ENCODE measurements around the gene NRGN.

DNA sequence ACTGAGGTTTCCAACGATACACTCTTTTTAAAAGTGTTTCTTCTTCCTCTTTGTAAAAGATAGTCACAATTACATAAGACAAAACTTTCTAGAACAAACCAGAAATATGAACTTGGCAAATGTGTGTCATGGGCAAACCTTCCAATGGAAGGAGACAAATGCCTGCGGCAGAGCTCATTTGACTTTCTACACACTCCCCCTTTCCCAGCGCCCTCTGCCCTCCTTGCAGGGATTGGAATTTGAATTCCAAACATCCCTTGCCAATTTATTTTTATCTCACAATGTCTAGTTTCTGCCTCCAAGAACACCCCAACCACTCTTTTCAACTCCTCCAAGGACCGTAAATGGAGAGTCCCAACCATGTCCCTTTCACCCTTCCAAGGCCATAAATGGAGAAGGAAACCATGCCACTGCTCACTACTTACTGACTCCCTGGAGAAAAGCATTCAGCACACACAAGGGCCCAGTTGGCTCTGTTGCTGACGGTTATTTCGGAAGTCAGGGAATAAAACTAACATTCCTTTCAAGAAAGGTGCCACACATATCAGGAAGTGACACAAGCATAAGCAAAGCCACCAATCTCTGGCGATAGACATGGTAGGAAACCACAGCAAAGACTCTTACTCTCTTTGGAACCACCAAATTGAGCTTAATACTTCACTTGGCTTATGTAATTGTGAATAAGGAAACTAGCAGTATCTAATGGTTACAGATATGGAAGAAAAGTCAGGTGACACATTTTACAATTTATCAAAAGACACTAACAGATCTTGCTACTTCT, 37.3 kb downstream of the NRGN start:
- TF ChIP-seq, protein P1, sequence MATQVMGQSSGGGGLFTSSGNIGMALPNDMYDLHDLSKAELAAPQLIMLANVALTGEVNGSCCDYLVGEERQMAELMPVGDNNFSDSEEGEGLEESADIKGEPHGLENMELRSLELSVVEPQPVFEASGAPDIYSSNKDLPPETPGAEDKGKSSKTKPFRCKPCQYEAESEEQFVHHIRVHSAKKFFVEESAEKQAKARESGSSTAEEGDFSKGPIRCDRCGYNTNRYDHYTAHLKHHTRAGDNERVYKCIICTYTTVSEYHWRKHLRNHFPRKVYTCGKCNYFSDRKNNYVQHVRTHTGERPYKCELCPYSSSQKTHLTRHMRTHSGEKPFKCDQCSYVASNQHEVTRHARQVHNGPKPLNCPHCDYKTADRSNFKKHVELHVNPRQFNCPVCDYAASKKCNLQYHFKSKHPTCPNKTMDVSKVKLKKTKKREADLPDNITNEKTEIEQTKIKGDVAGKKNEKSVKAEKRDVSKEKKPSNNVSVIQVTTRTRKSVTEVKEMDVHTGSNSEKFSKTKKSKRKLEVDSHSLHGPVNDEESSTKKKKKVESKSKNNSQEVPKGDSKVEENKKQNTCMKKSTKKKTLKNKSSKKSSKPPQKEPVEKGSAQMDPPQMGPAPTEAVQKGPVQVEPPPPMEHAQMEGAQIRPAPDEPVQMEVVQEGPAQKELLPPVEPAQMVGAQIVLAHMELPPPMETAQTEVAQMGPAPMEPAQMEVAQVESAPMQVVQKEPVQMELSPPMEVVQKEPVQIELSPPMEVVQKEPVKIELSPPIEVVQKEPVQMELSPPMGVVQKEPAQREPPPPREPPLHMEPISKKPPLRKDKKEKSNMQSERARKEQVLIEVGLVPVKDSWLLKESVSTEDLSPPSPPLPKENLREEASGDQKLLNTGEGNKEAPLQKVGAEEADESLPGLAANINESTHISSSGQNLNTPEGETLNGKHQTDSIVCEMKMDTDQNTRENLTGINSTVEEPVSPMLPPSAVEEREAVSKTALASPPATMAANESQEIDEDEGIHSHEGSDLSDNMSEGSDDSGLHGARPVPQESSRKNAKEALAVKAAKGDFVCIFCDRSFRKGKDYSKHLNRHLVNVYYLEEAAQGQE (IDR thresholded peaks at IDR 0.05; ENCODE audit: low read depth, low read length): no peak
- TF ChIP-seq POLR2A (IDR thresholded peaks at IDR 0.05; ENCODE audit: low read depth, low read length): no peak
- no peak for TF ChIP-seq CHD1 (IDR thresholded peaks at IDR 0.05; ENCODE audit: low read depth, low read length)
- TF ChIP-seq, protein P2, sequence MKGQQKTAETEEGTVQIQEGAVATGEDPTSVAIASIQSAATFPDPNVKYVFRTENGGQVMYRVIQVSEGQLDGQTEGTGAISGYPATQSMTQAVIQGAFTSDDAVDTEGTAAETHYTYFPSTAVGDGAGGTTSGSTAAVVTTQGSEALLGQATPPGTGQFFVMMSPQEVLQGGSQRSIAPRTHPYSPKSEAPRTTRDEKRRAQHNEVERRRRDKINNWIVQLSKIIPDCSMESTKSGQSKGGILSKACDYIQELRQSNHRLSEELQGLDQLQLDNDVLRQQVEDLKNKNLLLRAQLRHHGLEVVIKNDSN (IDR thresholded peaks at IDR 0.05; ENCODE audit: borderline replicate concordance, extremely low read length, insufficient read depth, low read depth, low read length): no peak
- TF ChIP-seq RAD21 (IDR thresholded peaks at IDR 0.05; ENCODE audit: insufficient read depth, low read depth, low read length): no peak

Measured in GM12878 (cell line).